HG02852 (cell line): Measurements from ENCODE around the gene ACBD3.

Source experiments
- ATAC-seq: cut with Tn5 transposase; IDR thresholded peaks from one replicate; pipeline ENCODE4 v1.9.1; 2021; ENCODE audit warnings: mild to moderate bottlenecking, moderate library complexity; ENCODE audit not compliant: unreplicated experiment

ACBD3 gene

GRCh38 chr1:226116673-226117072 is 69.9 kb downstream of the ACBD3 start:
- ATAC-seq: no peak

GRCh38 chr1:226112626-226113025 is 73.9 kb downstream of the ACBD3 start:
- no peak for ATAC-seq

GRCh38 chr1:226111883-226112261 is 74.7 kb downstream of the ACBD3 start:
- ATAC-seq: no peak

- ATAC-seq: no peak
Measured at GRCh38 chr1:226111098-226111882, 75.3 kb downstream of the ACBD3 start.

GRCh38 chr1:226110249-226111097 is 76.1 kb downstream of the ACBD3 start:
- ATAC-seq: peak; percentile 78

GRCh38 chr1:226109829-226110248 is 76.7 kb downstream of the ACBD3 start:
- ATAC-seq: peak; percentile 73

- peak; percentile 14 for ATAC-seq
Measured at GRCh38 chr1:226108935-226109828, 77.4 kb downstream of the ACBD3 start.

- ATAC-seq: no peak
Measured at GRCh38 chr1:226107471-226108460, 78.8 kb downstream of the ACBD3 start.

GRCh38 chr1:226104671-226105121 is 81.8 kb downstream of the ACBD3 start:
- ATAC-seq: no peak

GRCh38 chr1:226100436-226101391 is 85.8 kb downstream of the ACBD3 start:
- no peak for ATAC-seq

- ATAC-seq: no peak
Measured at GRCh38 chr1:226098870-226099835, 87.4 kb downstream of the ACBD3 start.

GRCh38 chr1:226097866-226098625 is 88.5 kb downstream of the ACBD3 start:
- no peak for ATAC-seq

GRCh38 chr1:226095286-226095685 is 91.3 kb downstream of the ACBD3 start:
- ATAC-seq: no peak
